ENCODE results near the gene SMIM28. TPM values are rescaled to one million over a fixed set of nuclear protein-coding genes. Genes with fewer than 3 reads are reported as not detected.

SMIM28 gene
- not detected in 2 replicates for total RNA-seq

DNA sequence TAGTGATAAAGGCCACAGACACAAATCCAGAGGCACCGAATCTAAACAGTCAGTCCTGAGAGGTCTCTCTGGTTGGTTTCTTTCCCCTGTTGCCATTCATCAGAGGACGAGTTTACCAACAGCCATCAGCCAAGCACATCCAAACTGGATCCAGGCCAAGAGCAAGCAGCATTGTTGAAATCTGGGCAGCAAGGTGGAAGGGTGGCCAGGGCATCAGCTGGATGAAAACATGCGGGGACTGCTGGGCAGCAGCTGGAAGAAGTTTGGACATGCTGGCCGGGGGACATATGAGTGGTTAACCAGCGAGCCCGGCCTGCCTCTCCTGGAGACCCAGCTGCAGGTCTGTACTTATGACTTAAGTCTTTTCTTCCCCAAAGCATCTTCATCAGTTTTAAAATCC, at the start of gene SMIM28:
Gene SMIM28 (plus strand): TSS at position 62 of the 400 bp plus-strand sequence. CDS start 168 bp downstream, at position 230.

DNA sequence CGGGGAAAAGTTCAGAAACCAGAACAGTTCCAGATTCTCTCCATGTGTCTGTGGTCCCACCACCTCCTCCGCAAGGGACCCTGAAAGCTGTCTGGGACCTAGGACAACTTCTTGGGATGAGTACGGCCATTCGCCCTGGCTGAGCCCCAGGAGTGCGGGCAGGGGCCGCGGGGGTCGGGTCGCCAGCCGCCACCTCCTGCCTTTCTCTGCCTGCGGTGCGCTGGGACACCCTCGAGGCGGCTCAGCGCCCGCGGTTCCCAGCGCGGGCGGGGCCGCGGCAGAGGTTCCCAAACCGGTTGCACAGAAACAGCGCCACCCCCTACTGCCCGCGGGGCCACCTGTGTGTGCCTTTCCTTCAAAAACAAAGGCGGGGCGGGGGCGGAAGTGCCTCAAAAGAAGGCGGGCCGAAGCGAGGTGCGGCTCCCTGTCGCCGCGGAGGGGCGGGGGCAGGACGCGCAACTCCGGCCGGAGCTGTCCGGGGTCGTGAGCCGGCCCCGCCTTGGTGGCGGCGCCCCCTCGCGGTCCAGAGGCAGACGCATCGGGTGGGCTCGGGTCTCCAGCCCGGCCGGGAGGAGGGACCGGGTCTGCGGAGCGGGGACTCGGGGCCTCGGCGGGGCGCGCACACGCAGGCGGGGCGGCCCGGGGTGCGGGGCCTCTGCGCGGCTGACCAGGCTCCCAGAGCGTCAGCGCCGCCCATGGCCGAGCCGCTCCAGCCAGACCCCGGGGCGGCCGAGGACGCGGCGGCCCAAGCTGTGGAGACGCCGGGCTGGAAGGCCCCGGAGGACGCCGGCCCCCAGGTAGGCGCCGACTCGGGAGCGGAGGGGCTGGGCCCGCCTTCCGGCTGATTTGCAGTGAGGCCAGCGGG, 26.3 kb downstream of the SMIM28 start, which contains the start of gene HEBP2:
Gene HEBP2 (plus strand): TSS at position 423 of the 865 bp plus-strand sequence. CDS start 273 bp downstream, at position 696.

Other genes starting within 250 kb of the SMIM28 start
- 0.55 and 1.7 TPM in 2 replicates for gene ARFGEF3, start 216.0 kb upstream of the SMIM28 start, total RNA-seq
- gene PBOV1, start 159.4 kb upstream of the SMIM28 start, total RNA-seq = not detected in 2 replicates
- gene HEBP2, start 26.3 kb downstream of the SMIM28 start, total RNA-seq = 31.2 and 65.4 TPM in 2 replicates
- gene NHSL1, start 121.6 kb downstream of the SMIM28 start, total RNA-seq = 1.8 and 3.7 TPM in 2 replicates

Data from uterine smooth muscle cell (primary cell).